SU-DHL-6 (cell line): ENCODE measurements around the gene ASCC3.
"Not testable (repeated sequence)": the region's sequence is repeated elsewhere in the genome, so short reads cannot be mapped to it uniquely, and the experiment has no call there.

ENCODE experiments used
- EZH2phosphoT487 ChIP-seq: fragments of 200-600 bp; sonication (generic), shearing (Covaris generic); conservative IDR thresholded peaks from 2 replicates; pipeline ENCODE4 v1.6.1; 2018; ENCODE audit warnings: mild to moderate bottlenecking, antibody characterized with exemption, low read length, moderate library complexity, mixed read lengths
- TF ChIP-seq, protein P1 (sequence below): fragments of 200-600 bp; sonication (generic); IDR thresholded peaks from one replicate; pipeline ENCODE4 v1.5.1; 2017; ENCODE audit warnings: antibody characterized with exemption, mild to moderate bottlenecking, low read length, moderate library complexity; ENCODE audit not compliant: insufficient read depth, poor library complexity, severe bottlenecking

GRCh38 chr6:100758386-100758785 lies 122.7 kb downstream of the ASCC3 start:
- TF ChIP-seq, protein P1, sequence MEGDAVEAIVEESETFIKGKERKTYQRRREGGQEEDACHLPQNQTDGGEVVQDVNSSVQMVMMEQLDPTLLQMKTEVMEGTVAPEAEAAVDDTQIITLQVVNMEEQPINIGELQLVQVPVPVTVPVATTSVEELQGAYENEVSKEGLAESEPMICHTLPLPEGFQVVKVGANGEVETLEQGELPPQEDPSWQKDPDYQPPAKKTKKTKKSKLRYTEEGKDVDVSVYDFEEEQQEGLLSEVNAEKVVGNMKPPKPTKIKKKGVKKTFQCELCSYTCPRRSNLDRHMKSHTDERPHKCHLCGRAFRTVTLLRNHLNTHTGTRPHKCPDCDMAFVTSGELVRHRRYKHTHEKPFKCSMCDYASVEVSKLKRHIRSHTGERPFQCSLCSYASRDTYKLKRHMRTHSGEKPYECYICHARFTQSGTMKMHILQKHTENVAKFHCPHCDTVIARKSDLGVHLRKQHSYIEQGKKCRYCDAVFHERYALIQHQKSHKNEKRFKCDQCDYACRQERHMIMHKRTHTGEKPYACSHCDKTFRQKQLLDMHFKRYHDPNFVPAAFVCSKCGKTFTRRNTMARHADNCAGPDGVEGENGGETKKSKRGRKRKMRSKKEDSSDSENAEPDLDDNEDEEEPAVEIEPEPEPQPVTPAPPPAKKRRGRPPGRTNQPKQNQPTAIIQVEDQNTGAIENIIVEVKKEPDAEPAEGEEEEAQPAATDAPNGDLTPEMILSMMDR: not testable (repeated sequence)
- not testable (repeated sequence) for TF ChIP-seq EZH2phosphoT487
